GM20000 (cell line): Measurements from ENCODE around the gene MEF2D.
A peak's percentile ranks its signal among the peaks of the same experiment; 100 is the strongest.

Experiments used
- DNase-seq: peaks from one replicate; pipeline ENCODE4 v3.0.0; 2012; ENCODE audit warnings: low spot score
- CTCF ChIP-seq: IDR thresholded peaks from 2 replicates; pipeline ENCODE4 v1.5.1; 2012; ENCODE audit warnings: mild to moderate bottlenecking, control low read depth; ENCODE audit errors: extremely low read depth, missing control alignments

MEF2D gene

GRCh38 chr1:156486421-156487344, 13.9 kb downstream of the MEF2D start:
- TF ChIP-seq CTCF = no peak
- DNase-seq = no peak

- TF ChIP-seq CTCF = no peak
- DNase-seq = no peak
Measured at GRCh38 chr1:156485984-156486383, 14.6 kb downstream of the MEF2D start.

GRCh38 chr1:156484480-156485058, 16.0 kb downstream of the MEF2D start:
- DNase-seq = no peak
- TF ChIP-seq CTCF = no peak

- no peak for DNase-seq
- TF ChIP-seq CTCF = no peak
Measured at GRCh38 chr1:156483397-156483796, 17.2 kb downstream of the MEF2D start.

GRCh38 chr1:156482276-156482675, 18.3 kb downstream of the MEF2D start:
- no peak for TF ChIP-seq CTCF

GRCh38 chr1:156481527-156481926, 19.0 kb downstream of the MEF2D start:
- no peak for TF ChIP-seq CTCF
- peak; percentile 63 for DNase-seq

More at GRCh38 chr1:156482276-156482675, 18.3 kb downstream of the MEF2D start:
- DNase-seq = no peak
